NK-92 treated with Interleukin-12 subunit alpha and Interleukin-12 subunit beta, amount 100 ng/mL, for 24 hours (cell line): ENCODE data around the gene DGKH.
A peak's percentile ranks its signal among the peaks of the same experiment; 100 is the strongest.

Experiments
- DNase-seq: peaks from one replicate; lab custom pipeline; 2025; lab: John Stamatoyannopoulos, UW

Gene DGKH

DNA sequence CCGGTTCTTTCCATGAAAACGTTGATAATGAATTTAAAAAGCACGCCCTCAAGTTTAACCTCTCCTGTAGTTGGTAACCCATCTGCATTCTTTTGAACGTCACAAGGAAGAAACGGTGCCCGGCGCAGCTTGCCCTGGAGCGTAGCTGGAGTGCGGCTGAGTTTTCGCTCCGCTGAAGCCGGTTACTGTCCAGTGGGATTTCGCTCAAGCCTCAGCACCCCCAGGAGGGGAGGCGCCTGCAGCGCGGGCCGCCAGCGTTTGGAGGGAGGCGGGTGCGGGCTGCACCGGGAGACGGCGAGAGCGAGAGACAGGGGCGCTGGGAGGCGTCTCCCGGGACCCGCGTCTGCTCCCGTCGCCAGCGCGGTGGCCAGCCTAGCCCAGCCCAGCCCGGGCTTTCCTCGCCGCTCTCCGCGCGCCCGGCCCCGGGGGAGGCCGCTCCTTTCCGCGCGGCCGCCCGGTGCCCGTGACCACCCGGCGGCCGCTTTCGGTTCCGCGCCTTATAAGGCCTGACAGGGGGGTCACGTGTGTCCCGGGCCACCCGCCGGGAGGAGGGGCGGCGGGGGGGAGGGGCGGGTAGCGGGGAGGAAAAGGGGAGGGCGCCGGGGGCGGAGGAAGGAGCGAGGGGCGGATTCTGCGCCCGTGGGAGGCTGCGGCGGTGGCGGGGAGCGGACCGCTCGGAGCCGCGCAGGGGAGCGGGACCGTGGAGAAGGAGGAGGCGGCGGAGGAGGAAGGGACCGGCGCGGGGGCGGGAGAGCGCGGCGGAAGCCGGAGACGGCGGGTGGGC, 8.3 kb upstream of the DGKH start:
- DNase-seq: peak; percentile 67

GRCh38 chr13:42040730-42041010, 7.8 kb upstream of the DGKH start:
- no peak for DNase-seq

DNA sequence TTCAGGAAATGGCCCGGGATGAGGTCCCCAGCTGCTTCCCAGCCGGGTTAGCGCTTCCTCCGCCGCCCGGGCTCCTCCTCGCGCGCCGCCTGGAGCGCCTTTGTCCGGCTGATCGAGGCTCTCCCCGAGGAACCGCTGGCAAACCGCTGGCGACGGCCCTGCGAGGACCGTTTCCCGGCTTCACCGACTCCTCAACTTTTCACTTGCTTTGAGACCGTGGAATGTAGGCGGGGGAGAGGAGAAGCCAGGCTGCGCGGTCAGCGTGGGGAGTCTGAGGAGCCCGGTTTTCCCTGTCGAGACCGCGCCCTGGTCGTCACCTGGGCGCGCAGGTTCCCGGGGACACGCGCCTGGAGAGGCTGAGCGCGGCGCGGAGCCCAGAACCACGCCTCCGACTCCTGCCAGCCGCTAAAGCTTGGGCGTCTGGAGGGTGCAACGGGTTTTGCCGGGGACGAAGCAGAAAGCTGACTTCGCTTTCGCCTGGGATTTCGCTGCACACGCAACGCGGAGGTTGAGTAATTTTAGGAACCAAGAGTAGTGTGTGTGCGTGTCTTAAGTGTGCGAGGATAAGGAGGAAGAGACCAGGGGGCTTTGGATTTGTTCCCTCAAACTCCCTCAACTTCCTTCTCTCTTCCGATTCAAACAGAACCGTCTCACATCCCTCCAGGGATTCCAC, 7.3 kb upstream of the DGKH start:
- DNase-seq: no peak

- no peak for DNase-seq
These were observed 6.8 kb upstream of the DGKH start for GRCh38 chr13:42041684-42042035.

DNA sequence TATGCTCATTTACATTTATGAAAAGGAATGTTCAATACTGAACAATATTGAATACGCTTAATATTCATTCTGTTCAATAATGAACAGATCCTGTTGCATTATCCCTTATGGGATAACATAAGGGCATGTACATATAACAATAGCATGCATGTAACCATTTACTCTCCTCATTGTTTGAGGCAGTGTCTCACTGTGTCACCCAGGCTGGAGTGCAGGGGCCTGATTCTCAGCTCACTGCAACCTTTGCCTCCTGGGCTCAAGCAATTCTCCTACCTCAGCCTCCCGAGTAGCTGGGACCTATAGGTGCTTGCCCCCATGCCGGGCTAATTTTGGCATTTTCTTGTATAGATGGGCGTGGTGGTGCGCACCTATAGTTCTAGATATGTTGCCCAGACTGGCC, 4.8 kb upstream of the DGKH start:
- no peak for DNase-seq

DNA sequence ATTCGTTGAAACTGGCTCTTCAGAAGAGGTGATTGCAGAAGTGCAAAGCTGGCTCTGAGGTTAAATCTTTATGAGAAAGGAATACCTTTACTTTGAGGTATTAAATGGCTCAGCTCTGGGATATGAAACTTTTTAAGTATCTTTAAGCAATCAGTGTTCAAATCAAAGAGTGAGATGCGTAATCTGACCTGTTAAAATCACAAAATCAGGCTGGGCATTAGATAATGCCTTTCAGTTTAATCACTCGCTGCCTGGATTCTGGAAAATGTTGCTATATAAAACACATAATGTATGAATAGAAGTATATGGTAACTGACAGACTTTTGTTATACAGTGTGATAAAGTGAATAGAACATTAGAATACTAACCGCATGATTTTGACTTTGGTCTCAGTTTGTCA, 2.0 kb upstream of the DGKH start:
- no peak for DNase-seq

DNA sequence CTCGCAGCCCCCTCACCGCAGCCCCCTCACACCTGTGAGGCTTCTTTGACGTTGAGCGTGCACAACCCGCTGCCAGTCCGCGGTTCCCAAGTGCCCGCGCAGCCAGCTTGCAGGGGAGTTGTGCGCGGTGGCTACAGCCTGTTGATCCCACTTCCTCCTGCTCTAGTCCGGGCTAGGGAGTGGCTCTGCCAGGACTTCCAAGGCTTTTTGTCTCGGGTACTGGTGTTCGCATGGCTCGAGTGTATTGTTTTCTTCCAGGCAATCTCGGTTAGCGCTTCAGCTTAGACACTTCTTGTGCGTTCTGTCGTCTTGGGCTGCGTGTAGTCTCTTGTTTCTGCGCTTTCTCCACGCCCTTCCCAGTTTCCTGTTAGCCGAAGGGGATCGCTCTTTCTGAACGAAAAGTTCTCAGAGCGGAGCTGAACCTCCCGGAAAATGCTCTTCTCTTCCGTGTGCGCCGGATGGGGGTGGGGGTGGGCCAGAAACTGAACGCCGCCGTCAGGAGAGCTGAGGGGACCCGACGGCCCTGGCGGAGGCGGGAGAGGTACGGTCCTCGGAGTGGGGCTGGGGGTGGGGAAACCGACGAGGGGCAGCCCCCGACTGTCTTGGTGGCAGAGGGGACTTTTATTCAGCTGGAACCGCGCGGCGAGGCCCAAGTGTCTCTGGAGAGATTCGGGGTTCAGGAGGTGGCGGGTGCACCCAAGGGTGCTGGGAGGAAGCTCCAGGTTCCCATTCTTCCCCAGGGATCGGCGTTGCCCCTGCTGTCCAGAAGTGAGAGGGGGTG, 697 bp upstream of the DGKH start:
- DNase-seq: no peak

DNA sequence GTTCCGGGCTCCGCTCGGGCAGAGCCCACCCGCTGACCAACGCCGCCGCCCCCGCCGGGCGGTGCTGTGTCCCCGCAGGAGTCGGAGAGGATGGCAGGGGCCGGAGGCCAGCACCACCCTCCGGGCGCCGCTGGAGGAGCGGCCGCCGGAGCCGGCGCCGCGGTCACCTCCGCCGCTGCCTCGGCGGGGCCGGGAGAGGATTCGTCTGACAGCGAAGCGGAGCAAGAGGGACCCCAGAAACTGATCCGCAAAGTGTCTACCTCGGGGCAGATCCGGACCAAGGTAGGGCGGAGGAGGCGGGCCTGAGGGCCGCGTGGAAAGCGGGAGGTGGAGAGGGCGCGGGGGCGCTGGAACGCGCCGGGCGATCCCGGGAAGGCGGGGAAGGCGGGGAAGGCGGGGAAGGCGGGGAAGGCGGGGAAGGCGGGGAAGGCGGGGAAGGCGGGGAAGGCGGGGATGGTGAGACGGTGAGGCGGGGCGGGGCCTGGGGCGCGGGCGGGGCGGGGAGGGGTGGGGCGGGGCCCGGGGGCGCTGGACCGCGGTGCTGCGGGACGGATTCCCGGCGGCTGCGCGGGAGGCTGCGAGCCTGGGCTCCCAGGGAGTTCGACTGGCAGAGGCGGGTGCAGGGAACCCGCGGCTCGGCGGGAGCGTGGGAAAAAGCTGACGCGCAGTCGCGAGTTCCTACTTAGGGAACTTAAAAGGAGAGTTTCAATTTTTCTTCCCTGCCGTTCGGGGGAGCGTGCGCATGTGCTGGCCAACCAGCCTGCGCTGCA, 421 bp downstream of the DGKH start:
- no peak for DNase-seq

DNA sequence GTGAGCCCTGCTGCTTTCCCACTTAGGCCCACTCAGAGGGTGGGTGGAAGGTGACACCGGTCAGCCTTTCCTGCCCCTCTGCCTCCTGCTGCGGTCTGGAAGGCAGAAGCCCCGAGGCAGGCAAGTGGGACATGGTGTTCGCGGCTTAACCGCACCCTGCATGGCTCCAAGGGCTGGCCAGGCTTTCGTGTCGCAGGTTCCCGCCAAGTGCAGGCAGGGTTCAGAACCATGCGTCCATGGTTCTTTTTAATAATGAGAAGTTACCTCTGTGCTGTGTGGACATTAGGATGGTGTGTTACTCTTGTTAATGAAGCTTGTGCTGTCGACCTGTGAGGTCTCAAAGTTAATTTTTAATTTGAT, 986 bp downstream of the DGKH start:
- DNase-seq: no peak

DNA sequence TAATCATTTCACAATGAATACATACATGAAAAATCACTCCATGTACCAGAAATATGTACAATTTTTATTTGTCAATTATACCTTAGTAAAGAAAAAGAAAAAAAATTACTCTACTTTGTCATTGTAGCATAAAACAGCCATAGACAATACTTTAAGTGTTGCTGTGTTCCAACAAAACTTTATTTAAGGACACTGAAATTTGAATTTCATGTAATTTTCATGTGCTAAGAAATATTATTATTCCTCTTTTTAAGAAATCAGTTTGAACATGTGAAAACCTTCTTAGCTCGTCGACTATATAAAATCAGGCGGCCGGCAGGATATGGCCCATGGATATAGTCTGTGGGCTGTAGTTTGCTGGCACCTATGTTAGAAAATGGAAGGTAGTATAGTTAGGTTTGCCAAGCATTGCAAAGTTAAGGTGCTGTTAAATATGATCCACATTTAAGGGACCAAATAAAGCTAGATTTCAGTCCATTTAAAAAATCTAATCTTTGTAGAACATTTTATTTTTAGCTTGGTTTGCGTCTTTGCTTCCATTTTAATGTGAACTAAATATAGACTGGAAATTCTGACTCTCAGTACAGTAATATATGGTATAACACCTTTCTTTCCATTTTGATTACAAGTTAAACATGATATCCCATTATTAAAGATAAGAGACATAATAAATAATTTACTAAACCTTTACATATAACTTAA, 6.5 kb downstream of the DGKH start:
- DNase-seq: no peak

DNA sequence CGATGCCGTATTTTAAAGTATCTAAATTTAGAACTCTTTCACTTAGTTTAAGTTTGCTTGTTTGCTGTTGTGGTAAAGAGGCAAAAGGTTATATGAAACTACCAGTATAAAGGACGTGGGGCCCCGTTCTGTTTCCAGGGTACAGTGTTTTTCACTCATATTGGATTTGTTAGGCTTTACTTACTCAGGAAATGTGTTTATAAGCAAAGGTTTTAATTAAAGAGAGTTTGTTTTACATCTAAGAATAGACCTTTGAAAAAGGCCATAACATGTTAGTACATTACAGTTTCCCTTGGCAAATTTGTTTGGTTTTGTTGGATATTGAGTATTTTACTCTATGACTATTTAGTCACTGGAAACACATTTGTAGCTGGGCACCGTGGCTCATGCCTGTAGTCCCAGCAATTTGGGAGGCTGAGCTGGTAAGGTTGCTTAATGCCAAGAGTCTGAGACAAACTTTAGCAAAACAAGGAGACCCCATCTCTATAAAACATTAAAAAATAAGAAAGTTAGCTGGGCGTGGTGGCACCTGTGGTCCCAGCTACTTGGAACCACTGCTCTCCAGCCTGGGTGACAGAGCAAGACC, 7.1 kb downstream of the DGKH start:
- DNase-seq: no peak

GRCh38 chr13:42056146-42056545, 7.7 kb downstream of the DGKH start:
- no peak for DNase-seq

- no peak for DNase-seq
These were observed 8.1 kb downstream of the DGKH start for GRCh38 chr13:42056583-42056982.

- no peak for DNase-seq
These were observed 9.6 kb downstream of the DGKH start for GRCh38 chr13:42057918-42058530.

- no peak for DNase-seq
These were observed 13.5 kb downstream of the DGKH start for GRCh38 chr13:42061943-42062342.

GRCh38 chr13:42063105-42063504, 14.7 kb downstream of the DGKH start:
- no peak for DNase-seq

DNA sequence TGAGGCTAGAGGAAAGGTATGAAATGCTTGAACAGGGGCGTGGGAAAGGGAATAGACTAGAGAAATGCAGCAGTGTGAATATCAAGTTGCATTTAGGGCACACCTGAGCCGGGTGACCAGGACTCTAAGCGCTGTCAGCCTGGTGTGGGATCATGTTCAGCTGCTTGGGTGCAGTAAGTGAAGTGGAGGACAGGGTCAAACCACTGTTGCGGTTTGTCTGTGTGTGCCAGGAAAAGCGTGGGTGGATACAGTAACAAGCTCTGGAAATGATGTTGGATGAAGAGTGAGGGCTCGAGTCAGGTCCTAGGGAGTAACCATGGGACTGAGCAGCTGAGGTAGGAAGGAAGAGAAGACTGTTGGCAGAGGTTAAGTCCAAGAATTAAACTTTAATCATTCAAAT, 15.8 kb downstream of the DGKH start:
- no peak for DNase-seq

DNA sequence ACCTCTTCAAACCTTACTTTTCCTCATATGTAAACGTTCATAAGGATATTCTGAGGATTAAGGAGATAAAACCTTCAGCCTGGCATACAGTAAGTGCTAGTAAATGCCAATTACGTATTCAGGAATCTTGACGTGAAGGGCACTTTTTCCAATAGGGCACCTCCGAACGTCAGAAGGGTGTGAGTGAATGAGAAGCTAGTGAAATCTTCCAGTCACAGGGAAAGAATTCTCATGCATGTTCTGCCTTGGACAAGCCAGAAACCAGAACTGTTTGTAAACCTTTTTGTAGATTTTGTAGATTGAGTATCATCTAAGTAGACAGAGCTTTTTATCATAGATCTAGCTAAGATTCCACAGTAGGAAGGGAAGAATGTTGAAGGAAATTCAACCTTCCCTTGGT, 16.5 kb downstream of the DGKH start:
- no peak for DNase-seq

DNA sequence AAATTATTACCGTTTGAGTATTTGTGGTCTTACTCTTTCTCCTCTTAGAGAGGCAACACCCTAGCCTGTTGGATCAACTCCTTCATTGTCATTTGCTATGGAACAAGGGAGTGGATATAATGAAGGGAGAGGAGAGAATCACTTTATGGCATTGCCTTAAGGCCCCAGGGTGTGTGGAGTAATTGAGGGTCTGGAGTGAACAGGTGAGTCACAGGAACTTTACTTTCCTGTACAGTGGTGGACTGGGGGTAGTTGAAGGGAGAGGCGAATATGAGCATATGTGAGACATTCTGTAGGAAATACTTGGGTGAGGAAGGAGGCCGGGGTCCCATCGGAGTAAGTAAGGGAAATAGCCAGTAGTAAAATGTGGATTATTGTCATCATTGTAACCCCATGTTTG, 17.0 kb downstream of the DGKH start:
- no peak for DNase-seq

- no peak for DNase-seq
These were observed 18.1 kb downstream of the DGKH start for GRCh38 chr13:42066542-42066941.

DNA sequence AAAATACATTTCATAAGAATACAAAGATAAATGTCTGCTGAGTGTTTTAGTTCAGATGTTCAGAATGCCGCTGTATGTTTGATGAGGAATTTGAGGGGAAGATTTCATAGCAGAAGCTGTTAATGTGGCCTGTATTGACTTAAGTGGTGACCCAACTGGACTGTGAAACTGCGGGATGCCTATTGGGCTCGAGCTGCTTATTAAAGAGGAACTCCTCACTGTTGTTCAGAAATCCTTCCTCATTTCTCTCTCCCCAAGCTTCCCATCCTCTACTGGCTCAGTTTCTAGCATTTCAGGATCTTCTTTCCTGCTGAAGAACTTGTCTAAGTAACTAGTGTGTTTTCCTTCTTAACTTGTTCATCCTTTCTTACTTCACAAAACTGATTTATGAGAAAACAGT, 20.4 kb downstream of the DGKH start:
- no peak for DNase-seq
